GM15510 (cell line): ENCODE data around the gene BBLN.

Experiments
- POLR2A ChIP-seq: IDR thresholded peaks from 3 replicates; pipeline ENCODE4 v1.6.1; 2011; ENCODE audit warnings: borderline replicate concordance; ENCODE audit not compliant: insufficient read length; ENCODE audit errors: extremely low read depth

BBLN gene

DNA sequence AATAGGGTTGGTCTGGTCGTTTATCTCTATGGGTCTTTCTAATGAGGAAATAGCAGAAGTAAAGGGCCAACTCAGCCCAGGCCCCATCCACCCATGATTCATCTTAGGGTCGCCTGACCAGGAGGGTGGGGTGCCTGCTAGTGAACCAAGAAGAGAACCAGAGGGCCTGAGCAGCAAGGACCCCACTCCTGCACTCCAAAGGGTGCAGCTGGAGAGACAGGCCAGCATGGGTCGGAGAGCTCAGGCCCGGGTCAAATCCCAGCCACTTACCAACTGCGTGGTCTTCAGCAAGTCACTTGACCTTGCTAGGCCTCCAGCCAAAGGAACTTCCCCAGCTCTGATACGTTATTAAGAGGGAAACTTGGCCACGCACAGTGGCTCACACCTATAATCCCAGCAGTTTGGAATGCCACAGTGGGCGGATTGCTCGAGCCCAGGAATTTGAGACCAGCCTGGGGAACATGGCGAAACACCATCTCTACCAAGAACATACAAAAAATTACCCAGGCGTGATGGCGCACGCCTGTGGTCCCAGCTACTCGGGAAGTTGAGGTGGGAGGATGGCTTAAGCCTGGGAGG, 4.3 kb downstream of the BBLN start:
- TF ChIP-seq POLR2A: no peak

DNA sequence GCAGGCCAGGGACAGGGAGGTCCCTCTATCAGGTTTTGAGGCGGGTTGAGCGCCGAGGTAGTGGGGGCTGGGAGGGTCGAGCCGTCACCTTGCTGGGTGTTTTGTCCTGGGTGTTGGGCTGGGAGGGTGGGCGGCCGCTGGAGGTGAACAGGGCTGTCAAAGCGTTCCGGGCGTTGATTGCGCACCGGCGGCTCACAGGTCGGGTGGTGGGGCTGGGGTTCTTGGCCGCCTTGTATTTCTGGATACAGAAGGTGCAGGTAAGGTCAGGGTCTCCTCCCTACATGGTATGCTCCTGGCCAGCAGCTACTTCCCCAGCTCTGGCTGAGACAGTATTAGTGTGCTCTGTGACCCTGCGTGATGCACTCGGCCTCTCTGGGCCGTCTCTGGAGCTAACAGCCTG, 6.1 kb downstream of the BBLN start:
- no peak for TF ChIP-seq POLR2A

DNA sequence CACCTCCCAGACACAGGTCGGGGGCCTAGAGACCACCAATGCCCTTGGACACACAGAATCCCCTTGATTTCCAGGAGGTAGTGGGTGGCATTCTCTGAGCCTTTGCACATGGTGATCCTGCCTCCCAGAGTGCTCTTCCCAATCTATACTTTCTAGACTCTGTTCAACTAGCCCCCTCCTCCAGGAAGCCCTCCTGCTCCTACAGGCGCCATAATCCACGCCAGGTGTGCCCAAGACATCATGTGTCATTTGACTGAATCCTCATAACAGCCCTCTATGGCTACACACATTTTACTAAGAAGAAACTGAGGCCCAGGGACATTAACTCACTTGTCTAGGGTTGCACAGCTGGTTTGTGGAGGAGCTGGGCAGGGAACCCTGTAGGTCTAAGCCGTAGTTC, 7.1 kb downstream of the BBLN start:
- no peak for TF ChIP-seq POLR2A

DNA sequence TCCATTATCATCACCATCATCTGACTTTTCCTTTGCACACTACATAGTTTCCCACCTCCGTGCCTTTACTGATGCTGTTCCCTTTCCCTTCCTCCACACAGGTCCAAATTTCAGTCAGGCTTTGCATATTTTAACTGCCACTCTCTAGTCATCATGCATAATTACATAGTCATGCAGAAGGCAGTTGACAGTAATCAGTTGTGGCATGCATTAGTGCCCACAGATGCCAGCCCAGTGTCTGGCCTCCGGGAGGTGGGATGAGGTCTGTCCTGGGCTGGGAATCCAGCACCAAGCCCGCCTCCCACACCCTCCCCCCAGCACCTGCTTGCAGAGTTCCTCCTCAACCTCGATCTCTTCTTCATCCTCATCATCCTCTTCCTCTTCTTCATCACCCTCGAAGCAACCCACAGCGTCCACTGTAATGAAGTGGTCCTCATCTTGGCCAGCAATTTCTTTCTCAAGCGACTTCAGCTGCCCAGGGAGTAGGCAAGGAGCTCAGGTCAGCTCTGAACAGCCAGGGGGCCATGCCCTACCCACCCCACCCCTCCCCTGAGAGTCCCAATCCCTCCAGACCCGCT, 8.8 kb downstream of the BBLN start:
- TF ChIP-seq POLR2A: no peak

DNA sequence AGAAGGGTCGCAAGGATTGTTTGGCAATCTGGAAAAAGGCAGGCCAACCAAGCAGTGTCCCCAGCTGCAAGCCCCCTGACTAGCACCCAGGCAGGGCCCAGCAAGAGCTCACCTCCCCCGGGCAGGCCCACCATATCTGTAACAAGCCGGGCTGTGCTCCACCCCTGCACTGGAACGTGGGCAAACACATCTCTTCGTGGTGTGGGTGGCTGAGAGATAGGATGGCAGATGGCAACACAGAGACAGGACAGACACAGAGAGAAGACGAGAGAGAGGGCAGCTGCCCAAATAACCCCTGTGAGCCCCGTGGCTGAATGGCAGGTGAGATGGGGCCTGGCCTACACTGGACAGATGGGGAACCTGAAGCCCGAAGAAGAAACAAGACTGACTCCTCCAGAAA, 9.4 kb downstream of the BBLN start:
- TF ChIP-seq POLR2A: no peak

DNA sequence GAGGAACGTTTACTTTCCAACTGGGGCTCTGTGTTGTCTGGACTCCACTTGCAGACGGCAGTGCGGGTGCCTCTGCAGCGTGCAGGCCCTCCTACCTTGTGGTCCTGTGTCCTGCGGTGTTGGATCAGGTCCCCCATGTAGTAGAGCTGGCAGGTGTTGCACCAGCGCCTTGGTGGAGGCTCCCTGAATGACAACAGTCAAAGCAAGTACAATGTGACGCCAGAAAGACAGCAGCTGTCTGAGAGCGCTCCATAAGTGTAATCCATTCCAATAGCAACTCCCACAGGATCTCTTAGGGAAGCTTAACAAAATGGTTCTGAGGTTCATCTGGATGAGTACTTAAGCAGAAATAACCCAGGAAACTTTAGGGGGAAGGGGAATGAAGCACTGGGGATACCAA, 9.9 kb downstream of the BBLN start:
- TF ChIP-seq POLR2A: no peak

DNA sequence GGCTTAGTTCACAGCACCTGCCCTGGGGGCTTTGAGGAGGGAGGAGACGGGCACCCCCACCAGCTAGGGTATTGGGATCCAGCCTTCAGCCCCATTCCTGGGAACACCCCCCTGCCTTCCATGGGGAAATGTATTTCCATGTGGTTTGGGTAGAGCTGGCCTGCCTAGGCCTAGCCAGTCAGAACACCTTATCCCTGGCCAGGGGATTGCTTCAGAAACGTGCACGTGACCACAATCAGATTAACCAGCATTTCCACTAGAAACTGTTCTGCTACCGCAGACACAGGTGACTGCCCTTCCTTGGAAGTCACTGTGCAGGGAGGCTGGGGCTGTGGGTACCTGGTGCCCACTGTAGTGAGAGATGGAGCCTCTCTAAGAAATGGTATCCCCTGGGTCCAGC, 14.0 kb downstream of the BBLN start:
- TF ChIP-seq POLR2A: no peak

DNA sequence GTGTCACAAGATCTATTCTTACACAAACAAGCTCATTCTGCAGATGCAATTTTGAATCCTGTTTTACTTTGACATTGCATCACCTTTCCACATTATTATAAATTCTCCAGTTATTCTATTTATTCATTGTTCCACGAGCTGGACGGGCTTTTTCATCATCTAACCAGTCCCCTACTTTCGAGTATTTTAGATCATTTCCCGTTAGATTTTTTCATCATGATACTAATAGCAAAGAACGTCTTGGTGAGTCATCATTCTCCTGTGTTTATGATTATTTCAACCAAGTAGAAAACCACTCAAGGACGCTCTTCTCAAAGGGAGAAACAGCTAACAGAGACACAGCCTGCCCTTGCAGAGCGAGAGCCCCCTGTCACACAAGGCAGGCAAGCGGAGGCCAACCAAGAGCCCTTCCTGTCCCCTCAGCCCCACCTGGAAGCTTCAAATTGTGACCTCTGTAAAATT, 15.1 kb downstream of the BBLN start:
- no peak for TF ChIP-seq POLR2A

DNA sequence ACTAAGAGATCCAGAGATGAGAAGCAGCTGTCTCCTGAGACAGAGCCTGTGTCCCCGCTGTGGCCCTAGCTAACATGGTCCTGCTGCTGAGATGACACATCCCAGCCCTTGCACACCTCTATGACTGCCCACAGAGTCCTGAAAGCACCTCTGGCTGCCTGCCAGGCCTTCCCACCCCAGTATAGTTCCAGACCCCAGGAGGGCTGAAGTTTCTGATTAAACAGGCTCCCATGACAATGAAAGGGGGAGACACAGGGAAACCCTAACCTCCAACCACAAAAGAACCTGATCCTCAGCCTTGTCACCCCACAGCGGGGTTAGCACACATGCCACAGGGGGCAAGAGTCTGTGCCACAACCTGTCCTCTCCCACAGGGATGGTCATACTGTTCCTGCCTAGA, 15.7 kb downstream of the BBLN start:
- TF ChIP-seq POLR2A: no peak

DNA sequence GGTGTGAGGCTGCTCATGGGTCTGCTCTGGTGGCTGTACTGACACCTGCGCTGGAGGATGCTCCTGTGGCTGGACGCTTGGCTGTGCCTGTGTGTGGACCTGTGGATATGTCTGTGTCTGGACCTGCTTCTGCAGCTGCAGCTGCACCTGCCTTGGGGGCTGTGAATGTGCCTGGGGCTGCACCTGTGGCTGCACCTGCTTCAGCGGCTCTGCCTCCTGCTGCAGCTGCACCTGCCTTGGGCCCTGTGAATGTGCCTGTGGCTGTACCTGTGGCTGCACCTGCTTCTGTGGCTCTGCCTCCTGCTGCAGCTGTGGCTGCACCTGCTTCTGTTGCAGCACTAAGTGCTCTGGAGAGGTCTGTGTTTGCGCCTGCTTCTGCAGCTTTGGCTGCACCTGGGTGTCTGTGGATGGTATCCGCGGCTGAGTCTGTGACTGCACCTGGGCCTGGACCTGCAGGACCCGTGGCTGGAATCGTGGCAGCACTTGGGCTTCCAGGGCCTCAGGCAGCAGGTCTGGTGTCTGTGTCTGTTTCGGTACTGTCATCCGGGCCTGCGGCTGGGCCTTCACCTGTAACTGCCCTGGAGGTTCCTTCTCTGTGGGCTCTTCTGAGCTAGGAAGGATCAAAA, 18.9 kb downstream of the BBLN start:
- no peak for TF ChIP-seq POLR2A

DNA sequence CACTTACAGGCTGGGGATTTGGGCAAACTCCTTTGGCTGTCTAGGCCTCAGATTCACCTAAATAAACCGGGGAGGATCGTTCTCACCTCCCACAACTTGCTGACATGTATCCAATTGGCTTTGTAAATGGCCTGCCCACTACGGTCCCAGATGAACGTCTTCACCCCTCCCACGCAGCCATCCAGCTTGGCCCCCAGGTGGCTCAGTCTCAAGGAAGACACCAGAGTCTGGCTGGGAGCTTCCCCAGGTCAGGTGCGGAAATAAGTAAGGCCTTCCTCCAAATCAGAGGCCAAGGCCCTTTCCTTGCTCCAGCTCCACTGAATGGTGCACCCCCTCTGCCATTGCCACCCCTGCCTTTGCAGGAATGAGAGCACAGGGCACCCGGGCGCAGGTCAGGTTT, 19.9 kb downstream of the BBLN start:
- TF ChIP-seq POLR2A: no peak

DNA sequence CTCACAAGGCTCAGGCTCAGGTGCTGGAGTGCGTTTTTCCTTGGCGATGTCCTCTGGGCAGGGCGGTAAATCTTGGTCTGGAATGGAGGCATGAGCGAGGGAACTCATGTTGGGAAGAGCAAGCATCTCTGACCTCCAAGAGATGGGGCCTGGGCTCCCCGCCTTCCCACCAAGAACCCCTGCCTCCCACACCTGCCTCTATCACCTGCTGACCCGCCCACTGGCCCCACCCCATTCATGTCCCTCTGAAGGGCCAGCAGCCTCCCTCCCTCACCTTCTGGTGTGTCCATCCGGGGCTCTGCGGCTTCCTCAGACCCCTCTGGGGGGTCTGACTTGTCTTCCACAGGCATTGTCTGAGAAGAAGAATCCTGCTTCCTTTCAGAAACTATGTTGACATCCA, 20.4 kb downstream of the BBLN start:
- no peak for TF ChIP-seq POLR2A

DNA sequence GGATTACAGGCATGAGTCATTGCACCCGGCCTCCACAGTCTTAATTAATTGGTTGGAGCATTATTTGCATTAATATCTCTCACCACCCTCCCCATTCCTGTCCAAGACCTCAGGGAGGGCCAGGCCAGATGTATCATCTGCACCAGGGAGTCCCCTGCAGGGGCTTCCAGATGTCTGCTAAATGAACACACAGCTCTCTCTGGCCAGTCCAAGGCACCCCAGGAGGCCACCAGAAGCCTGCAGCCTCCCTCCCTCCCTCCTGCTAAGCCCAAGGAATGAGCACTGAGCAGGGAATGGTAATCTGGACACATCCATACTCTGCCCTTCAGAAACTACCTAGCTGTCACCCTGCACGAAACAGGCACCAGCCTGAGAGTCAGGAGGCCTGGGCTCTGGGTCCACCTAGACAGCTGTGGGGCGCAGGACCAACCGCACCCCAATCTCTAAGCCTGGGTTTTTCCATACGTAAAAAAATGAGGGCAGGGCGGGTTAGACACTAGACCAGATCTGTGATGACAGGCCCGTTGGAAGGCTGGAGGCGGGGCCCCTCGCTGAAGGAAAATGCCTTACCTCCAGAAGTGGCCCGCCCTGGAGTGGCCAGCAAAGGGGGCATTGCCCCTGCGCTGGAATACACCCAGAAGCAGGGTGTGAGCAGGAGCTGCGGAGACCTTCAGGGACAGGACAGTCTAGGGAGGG, 23.0 kb downstream of the BBLN start:
- TF ChIP-seq POLR2A: no peak

DNA sequence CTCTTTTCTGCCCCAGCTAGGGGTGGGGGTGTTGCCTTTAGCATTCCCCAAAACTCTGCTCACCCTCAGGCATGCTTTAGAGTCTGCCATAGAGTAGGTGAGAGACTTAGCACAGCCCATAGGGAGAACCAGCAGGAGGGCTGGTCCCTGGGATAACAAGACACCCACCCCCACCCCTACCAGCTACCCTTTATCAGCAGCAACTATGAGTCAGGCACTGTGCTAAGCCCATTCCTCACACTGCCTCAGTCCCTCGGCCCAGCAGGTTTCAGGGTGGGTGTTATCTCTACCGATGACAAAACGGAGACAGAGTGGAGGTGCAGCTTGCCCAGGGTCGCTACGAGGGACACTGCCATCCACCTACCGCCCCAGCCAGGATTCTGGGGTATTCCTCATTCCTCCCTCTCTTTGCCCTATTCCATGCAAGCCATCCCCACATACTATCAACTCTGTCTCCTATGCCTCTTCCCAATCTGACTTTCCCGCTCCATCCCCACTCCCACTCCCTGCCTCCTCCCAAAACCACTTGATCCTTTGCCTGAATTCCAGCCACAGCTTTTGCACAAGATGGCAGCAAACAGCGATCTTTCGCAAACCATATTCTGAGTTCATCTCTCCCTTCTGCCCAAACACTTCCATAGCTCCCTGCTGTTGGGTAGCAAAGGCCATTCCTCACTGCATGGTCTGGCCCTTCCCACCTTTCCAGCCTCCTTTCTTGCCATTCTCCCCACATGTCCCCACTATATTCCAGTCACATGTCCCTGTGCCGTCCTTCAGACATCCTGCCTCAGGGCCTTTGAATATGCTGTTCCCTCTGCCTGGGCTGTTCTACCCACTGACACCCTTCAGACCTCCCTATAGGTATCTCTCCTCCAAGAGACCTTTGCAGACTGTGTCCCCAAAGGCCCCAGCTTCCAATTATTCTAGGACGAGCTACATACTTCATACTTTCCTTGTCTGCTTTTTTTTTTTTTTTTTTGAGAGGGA, 26.2 kb downstream of the BBLN start:
- TF ChIP-seq POLR2A: no peak

DNA sequence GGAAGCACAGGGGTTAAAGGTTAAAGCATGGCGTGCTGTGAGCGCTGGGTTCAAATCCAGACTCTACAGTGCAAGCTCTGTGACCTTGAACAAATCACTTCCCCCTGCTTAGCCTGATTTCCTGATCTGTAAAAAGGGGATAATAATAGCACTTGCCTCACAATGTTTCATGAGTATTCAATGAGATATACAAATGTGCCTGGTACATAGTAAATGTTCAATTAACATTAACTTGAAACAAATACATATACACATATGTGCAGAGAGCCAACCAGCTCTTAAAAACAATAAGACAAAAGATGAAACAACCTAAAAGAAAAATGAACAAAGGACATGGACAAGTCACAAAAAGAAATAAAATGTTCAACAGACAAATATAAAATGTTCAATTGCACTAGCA, 27.3 kb downstream of the BBLN start:
- TF ChIP-seq POLR2A: no peak
